Stimulated activated CD8-positive, alpha-beta memory T cell treated with anti-CD3 and anti-CD28 coated beads, Interleukin-7, amount 100 ng/mL, for 24 hours (primary cell): ENCODE data around the gene GRID1.

Source experiments
- DNase-seq: peaks from one replicate; pipeline ENCODE4 v3.0.0-alpha.2; 2020; ENCODE audit warnings: low read depth

GRID1 gene

DNA sequence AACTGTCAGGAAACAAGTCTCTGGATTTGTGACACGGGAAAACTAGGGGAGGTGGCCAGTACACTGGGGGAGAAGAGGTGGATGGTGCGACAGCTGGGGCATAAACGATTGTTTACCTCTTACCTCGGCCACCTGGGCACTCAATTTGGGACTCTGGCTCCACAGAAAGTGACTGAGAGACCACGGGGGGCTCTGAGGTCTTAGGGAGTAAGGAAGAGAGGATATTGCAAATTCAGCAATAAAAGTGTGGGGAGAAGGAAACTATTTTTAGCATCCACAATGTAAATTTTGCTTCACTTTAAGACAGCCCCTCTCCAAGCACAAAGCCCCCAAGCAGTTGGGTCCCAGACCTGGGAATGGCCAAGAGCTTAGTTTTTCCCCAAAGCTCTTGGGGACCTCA, 440.5 kb downstream of the GRID1 start:
- DNase-seq = no peak

- no peak for DNase-seq
Observed at GRCh38 chr10:85925201-85925750, 441.3 kb downstream of the GRID1 start.

DNA sequence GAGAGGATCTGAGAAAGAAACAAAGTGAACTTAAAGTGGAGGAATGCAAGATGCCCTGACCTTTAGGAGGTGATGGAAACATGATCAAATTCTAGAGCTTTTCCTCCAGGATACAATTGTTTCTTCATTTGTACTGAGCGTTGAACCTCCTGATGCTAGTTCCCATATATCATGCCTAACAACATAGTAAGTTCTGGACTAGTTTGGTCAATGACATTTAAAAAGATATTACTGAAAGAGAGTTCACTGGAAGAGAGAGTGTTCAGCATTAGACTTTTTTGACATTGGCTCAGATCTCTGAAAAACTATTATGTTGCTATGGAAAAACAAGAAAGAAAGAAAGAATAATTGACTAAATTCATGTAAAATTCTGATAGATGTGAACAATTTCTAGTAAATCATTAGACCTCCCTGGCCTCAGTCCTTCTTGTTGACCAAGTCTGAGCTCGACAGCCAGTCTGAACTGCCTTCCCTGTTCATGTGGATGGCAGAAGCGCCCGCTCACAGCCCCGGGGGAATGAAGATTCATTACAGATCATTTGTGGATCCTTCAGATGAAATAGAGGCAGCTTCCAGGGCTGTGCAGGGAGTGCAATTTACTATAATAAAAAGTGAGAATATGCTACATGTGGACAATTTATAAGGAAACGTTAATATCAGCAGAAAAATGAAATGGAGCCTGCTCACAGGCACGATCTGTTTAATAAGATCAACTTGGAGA, 442.1 kb downstream of the GRID1 start:
- DNase-seq = no peak

DNA sequence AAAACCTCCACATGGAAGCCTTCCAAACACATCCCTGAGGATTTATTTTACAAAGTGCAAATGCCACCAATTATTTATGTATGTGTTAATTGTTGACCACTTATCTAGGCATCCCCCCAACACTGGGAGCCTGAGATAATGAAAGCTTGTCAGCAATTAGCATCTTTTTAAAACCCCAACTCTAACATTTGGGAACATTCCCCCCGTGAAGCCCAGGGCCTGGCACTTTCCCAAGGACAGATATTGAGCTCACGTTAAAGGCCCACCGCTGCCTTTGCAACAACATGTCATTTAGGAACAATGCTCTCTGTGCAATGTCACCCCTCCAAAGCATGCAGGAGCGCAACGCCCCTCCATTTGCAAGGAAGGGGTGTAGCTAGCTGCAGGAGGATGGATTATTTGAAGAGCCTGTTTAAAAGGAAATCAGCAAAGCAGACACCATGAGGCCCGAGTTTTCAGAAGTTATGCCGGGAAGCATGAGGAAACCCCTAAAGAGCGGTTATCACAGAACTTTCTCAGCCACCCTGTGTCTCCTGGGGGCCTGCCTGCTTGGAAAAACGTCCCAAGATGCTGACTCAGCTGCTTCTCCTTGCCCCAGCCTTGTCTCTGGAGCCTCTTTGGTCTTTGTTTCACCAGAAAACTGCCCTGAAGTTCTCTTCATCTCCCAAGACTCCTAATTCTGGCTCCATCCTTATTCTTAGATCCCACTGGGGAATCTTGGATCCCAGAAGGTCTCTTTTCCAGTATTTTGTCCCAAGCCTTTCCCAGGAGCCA, 444.1 kb downstream of the GRID1 start:
- DNase-seq = no peak

DNA sequence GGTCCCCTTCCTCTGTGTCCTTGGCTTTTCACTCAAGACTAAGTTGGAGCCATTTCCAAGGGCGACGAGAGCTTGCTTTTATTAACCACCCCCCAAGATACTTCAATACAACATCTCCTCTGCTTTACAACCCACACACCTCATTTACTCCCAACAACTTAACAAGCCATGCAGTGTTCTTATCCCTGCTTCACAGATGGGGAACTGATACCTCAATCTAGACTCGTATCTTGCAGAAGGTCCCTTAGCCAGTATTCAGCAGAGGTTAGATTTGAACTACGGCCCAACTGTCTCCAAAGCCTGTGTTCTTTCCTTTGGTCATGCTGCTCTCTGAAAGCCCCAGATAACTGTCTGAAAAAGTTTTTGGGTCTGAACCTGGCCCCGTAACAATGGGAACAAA, 444.8 kb downstream of the GRID1 start:
- no peak for DNase-seq

- no peak for DNase-seq
Observed at GRCh38 chr10:85920311-85920710, 446.3 kb downstream of the GRID1 start.

DNA sequence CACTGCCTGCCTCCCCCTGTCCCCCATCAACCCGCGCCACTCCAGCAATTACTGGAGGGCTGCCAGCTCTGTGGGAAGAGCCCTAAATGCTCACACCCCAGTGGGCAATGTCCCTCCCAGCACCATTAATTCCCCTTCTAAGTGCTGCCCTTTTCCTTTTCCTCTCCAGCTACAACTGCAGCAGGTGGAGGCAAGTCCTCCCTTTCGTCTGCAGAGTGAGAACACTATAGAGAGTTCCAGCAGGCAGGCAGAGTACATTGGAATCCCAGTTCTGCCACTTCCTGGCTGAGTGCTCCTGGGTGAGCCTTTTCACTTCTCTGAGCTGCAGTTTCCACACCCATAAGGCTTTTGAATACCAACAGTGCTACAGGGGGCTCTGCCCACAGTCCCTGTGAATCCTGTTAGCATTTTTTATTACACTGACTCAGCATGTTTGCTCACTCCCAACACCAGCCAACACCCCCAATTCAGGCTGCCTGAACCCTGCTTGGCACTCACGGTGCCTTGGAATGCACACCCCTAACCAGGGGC, 447.0 kb downstream of the GRID1 start:
- no peak for DNase-seq

GRCh38 chr10:85918371-85918770, 448.2 kb downstream of the GRID1 start:
- no peak for DNase-seq

DNA sequence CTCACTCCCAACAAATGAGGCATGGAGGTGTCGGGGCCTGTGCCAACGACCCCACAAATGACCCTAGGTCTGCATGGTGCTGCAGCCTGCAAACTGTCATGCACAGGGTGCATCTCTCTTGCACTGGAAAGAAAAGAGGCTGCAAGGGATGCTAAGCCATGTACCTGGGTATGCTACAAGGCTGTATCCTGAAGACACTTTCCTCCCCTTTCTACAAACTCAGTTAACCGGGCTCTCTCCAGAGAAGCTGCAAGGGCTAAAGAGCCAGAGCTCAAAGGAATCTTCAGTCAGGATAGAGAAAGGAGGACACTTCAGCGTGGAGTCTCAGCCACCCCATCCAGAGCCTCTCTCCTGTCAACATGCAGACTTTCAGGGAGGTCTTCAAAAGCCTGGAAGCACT, 449.0 kb downstream of the GRID1 start:
- no peak for DNase-seq

- DNase-seq = no peak
Observed at GRCh38 chr10:85916994-85917573, 449.5 kb downstream of the GRID1 start.

DNA sequence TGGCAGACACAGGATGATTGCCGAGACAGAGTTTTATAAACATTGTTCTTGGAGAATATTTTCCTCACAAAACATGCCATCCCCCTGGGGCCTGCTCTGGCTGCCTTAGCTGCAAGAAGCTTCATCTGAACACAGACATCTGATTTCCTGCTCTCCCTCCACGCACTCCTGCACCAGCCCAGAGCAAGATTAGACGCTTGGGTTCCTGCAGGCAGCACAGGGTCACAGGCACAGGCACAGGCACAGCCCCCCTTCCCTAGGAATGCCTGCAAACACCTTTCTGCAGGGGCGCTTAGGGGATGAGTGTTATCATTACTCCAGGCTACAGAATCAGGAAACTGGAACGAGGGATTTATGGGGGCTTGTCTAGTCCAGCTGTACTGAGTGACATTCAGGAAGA, 450.3 kb downstream of the GRID1 start:
- DNase-seq = no peak

GRCh38 chr10:85915245-85915846, 451.2 kb downstream of the GRID1 start:
- no peak for DNase-seq

DNA sequence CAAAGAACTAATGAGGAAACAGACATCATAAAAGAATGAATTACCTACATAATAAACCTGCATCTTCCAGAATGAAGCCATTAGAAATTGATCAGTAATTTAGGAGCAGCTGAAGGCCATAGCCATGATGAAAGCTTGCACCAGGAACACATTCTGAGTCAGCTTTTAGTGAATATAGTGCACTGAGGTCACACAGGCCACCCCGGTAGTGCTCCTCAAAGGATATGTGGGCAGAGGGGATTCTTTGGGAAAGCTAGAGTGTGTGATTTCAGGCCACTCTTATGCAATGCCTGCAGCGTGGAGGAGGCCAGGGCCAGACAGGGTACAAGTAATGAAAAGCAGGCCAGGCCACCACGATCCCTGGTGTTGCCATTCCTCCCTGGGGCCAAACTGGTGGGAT, 451.9 kb downstream of the GRID1 start:
- DNase-seq = no peak

DNA sequence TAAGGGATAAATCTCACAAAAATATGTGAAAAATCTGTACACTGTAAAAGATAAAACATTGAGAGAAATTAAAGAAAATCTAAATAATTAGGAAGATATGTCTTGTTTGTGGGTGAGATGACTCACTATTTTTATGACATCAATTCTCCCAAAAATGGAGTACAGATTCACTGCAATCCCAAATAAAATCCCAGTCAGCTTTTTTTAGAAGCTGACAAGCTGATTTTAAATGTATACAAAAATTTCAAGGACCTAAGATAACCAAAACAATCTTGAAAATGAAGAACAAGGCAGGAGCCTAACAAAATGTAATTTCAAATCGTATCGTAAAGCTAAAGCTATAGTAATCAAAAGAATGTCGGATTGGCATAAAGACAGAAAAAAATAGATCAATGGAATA, 458.1 kb downstream of the GRID1 start:
- no peak for DNase-seq

- no peak for DNase-seq
Observed at GRCh38 chr10:85902051-85902450, 464.5 kb downstream of the GRID1 start.

- no peak for DNase-seq
Observed at GRCh38 chr10:85901599-85901998, 465.0 kb downstream of the GRID1 start.

DNA sequence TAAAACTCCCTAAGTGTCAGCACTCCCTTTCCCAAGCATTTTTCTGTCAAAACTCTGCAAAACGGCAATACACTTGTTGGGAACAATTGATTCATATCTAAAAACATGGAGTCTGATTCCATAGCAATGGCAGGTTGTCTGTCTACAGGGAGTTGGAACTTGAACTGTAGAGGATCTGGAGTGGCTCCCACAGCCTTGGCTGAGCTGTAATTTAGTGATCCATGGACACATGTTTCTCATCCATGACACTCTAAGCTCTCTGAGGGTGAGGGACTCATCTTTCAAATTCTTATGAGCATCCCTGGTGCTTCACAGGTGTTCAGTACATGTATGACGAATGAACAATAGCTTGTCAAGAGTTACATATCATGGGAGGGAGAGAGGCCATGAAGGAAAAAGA, 466.1 kb downstream of the GRID1 start:
- no peak for DNase-seq

DNA sequence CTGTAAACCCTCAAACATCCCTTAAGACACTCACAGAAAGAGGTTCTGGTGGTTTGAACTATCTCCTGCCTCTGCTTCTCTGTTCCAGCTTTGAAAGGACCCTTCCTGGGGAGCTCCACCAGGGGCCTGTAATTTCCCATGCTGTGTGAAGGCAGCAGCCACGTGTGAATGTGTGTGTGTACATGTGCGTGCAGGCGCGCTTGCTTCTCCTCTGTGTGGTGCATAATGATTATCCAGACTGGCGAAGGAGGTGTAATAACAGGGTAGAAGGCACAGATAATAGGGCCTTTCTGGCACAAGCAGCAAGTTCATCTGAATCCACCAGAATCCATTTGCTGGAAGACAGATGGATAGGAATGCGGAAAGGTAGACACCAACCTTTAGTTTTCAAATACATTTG, 466.5 kb downstream of the GRID1 start:
- no peak for DNase-seq

DNA sequence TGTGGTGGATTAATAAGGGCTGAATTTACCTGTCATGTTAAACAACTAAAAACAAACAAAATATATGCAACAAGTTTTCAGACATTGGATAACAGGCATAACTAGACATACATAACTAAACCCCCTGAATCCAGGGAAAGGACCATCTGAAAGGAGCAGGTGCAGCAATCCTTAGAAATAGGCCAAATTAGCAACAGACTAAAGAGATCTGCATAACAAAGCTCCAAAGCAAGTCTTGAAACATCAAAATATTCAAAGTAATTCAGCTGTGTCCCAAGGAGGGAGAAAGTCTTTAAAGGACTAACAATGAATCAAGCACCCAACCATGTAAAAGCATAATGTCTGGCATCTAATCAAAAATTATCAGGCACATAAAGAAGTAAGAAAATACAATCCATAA, 475.1 kb downstream of the GRID1 start:
- no peak for DNase-seq

GRCh38 chr10:85888559-85888958, 478.0 kb downstream of the GRID1 start:
- no peak for DNase-seq

DNA sequence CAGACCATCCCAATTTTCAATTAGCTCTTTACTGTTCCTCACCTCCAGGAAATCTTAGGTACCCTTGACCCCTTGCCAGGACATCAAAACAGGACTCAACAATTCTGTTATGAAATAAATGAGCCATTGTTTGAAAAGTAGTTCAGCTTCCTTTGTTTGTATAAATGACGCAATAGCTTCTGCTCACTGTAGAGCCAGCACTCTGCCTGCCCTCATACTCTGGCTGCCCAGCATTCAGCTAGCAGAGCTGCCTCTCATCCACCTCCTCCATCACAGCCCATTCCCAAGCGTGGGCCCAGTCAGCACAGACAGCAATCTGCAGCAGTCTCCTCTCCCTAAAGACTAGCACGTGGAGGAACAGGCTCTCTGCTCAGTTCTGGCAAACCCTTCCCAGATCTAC, 478.6 kb downstream of the GRID1 start:
- DNase-seq = no peak

GRCh38 chr10:85874208-85874607, 492.4 kb downstream of the GRID1 start:
- DNase-seq = no peak
